Calu3 (cell line): Measurements from ENCODE around the gene UROC1. TPM values are rescaled to one million over a fixed set of nuclear protein-coding genes. Genes with fewer than 3 reads are reported as not detected.

Experiments
- BruUV-seq: library from RNA; stranded (reverse); fragments of 400-500 nt; replicated peaks from 2 replicates; lab custom pipeline; 2021; lab: Mats Ljungman, UMichigan
- CTCF ChIA-PET: fragments of 300-600 bp; sonication (Branson Sonifier 250); formaldehyde crosslinking; loops from one replicate; lab custom pipeline; 2022; ENCODE audit warnings: antibody characterized with exemption; lab: Charles Lee
- DNase-seq: peaks from one replicate; pipeline ENCODE4 v3.0.0; 2022
- H3K27ac Mint-ChIP-seq: one replicate; pipeline ENCODE4 v1.8.0; 2022; ENCODE audit warnings: mixed read lengths; ENCODE audit not compliant: unreplicated experiment
- H3K27me3 Mint-ChIP-seq: one replicate; pipeline ENCODE4 v1.8.0; 2022; ENCODE audit warnings: mixed read lengths; ENCODE audit not compliant: unreplicated experiment
- H3K36me3 Mint-ChIP-seq: one replicate; pipeline ENCODE4 v1.8.0; 2022; ENCODE audit warnings: mild to moderate bottlenecking, moderate library complexity, mixed read lengths; ENCODE audit not compliant: insufficient read depth, unreplicated experiment
- H3K4me1 Mint-ChIP-seq: one replicate; pipeline ENCODE4 v1.8.0; 2022; ENCODE audit warnings: mild to moderate bottlenecking, low read depth, mixed read lengths; ENCODE audit not compliant: unreplicated experiment
- H3K4me3 Mint-ChIP-seq: one replicate; pipeline ENCODE4 v1.8.0; 2022; ENCODE audit warnings: mild to moderate bottlenecking, low read depth, moderate library complexity, mixed read lengths; ENCODE audit not compliant: unreplicated experiment
- H3K9me3 Mint-ChIP-seq: one replicate; pipeline ENCODE4 v1.8.0; 2022; ENCODE audit warnings: low read depth, mixed read lengths; ENCODE audit not compliant: unreplicated experiment
- CTCF ChIP-seq: fragments of 200-600 bp; IDR thresholded peaks from one replicate; pipeline ENCODE4 v1.8.0; 2022; ENCODE audit warnings: antibody characterized with exemption; ENCODE audit not compliant: unreplicated experiment
- intact Hi-C: fragments of 100-400 bp; cut with micrococcal nuclease; formaldehyde crosslinking; loops from one replicate; pipeline ENCODE4 v1.10.0; 2022; ENCODE audit not compliant: unreplicated experiment
- total RNA-seq: library from RNA; stranded (reverse); gene quantifications from 2 replicates; pipeline ENCODE4 v1.2.3, GENCODE V29; 2022

UROC1 gene
- total RNA-seq, 1 experiment from 2014 or later = not detected

GRCh38 chr3:126485176-126485897, 32.2 kb downstream of the UROC1 start:
- BruUV-seq = no TSS peak
- intact Hi-C loops = no loop called here
- H3K27me3 Mint-ChIP-seq = peaks cover 32% of the 10 kb centered on the region
- CTCF ChIA-PET = no interaction called here
- H3K27ac Mint-ChIP-seq = no peak overlapping the region
- no peaks in the 10 kb centered on the region for H3K9me3 Mint-ChIP-seq
- DNase-seq = no peak
- H3K36me3 Mint-ChIP-seq = no peaks in the 10 kb centered on the region
- TF ChIP-seq CTCF = no peak
- H3K4me3 Mint-ChIP-seq = no peak overlapping the region
- peaks cover 10% of the 10 kb centered on the region for H3K4me1 Mint-ChIP-seq

- intact Hi-C loops = no loop called here
- CTCF ChIA-PET = no interaction called here
- H3K27me3 Mint-ChIP-seq = peaks cover 37% of the 10 kb centered on the region
- no peak overlapping the region for H3K27ac Mint-ChIP-seq
- H3K4me3 Mint-ChIP-seq = no peak overlapping the region
- H3K4me1 Mint-ChIP-seq = peaks cover 4% of the 10 kb centered on the region
- no peaks in the 10 kb centered on the region for H3K36me3 Mint-ChIP-seq
- TF ChIP-seq CTCF = no peak
- DNase-seq = no peak
- BruUV-seq = no TSS peak
- H3K9me3 Mint-ChIP-seq = no peaks in the 10 kb centered on the region
Observed at GRCh38 chr3:126484662-126485061, 32.9 kb downstream of the UROC1 start.

GRCh38 chr3:126484148-126484547, 33.4 kb downstream of the UROC1 start:
- CTCF ChIA-PET = no interaction called here
- H3K4me1 Mint-ChIP-seq = no peaks in the 10 kb centered on the region
- H3K4me3 Mint-ChIP-seq = no peak overlapping the region
- no peaks in the 10 kb centered on the region for H3K36me3 Mint-ChIP-seq
- H3K27ac Mint-ChIP-seq = no peak overlapping the region
- peaks cover 37% of the 10 kb centered on the region for H3K27me3 Mint-ChIP-seq
- no TSS peak for BruUV-seq
- no peaks in the 10 kb centered on the region for H3K9me3 Mint-ChIP-seq
- DNase-seq = no peak
- no peak for TF ChIP-seq CTCF
- intact Hi-C loops = no loop called here

GRCh38 chr3:126483321-126483761, 34.2 kb downstream of the UROC1 start:
- intact Hi-C loops = no loop called here
- BruUV-seq = no TSS peak
- CTCF ChIA-PET = no interaction called here
- H3K9me3 Mint-ChIP-seq = no peaks in the 10 kb centered on the region
- H3K27me3 Mint-ChIP-seq = peaks cover 37% of the 10 kb centered on the region
- TF ChIP-seq CTCF = no peak
- no peak overlapping the region for H3K4me3 Mint-ChIP-seq
- no peak for DNase-seq
- H3K36me3 Mint-ChIP-seq = no peaks in the 10 kb centered on the region
- H3K4me1 Mint-ChIP-seq = no peaks in the 10 kb centered on the region
- no peak overlapping the region for H3K27ac Mint-ChIP-seq
